GM19468 (cell line): ENCODE data around the gene ATP23.

ENCODE experiments used
- ATAC-seq: cut with Tn5 transposase; IDR thresholded peaks from one replicate; pipeline ENCODE4 v1.9.1; 2021; ENCODE audit warnings: mild to moderate bottlenecking, moderate library complexity, moderate number of reproducible peaks; ENCODE audit not compliant: unreplicated experiment; ENCODE audit errors: extremely low read depth

Gene ATP23

GRCh38 chr12:57907281-57907680 lies 34.1 kb upstream of the ATP23 start:
- ATAC-seq = no peak

DNA sequence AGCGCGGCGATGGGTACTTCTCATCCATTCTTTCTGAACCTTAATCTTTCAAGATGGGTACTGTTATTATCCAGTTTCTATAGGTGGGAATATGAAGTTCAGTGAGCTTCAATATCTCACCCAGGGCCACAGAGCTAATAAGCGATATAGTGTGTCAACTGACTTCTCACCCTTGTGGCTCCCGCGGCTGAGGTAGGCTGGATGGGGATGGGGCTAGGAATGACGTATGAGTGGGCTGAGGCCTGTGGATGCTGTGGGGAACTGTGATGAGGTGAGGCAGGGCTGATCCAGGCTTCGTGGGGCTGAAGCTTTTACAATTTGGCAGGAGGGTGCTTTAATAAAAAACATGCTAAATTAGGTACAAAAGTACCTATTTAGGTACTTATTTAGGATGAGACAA lies 32.9 kb upstream of the ATP23 start:
- no peak for ATAC-seq

- no peak for ATAC-seq
These were observed 32.3 kb upstream of the ATP23 start for GRCh38 chr12:57909056-57909455.

GRCh38 chr12:57909611-57910010 lies 31.8 kb upstream of the ATP23 start:
- ATAC-seq = no peak

DNA sequence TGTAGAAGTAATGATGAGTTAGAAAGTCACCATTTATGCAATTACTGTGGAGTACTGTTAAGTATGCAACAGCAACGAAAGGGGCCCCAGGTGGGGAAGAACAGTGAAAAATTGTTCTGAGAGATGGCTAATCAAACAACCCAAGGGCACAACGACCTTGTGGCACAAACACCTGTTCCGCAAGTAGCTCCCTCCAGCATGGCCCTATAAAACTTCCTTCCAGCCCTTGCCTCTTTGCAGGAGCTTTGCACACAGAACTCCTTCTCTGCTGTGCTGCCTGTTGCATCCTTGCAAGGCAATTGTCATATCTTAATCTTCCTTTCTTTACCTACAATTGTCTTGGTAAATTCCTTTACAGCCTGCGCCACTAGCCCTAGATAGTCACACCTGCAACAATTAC lies 23.2 kb upstream of the ATP23 start:
- ATAC-seq = no peak

GRCh38 chr12:57927086-57927485 lies 14.3 kb upstream of the ATP23 start:
- no peak for ATAC-seq

GRCh38 chr12:57929092-57929830 lies 12.1 kb upstream of the ATP23 start:
- ATAC-seq = no peak

GRCh38 chr12:57934819-57935218 lies 6.5 kb upstream of the ATP23 start:
- ATAC-seq = no peak

DNA sequence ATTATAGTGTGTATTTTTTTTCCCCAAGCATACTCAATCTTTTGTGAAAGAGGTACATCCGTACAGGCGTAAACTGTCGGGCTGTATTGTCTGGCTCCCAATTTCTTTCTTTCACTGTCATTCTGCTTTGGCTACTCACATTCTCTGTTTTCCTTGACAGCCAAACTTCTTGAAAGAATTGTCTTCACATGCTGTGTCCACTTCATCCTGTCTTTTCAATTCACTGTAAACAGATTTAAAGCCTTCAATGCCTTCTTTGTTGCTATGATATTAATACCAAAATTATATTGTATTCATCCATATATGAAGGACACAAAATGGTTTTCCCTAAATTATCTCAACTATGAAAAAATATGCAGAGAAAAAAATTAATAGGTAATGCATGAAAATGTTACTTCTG lies 6.0 kb upstream of the ATP23 start:
- no peak for ATAC-seq

GRCh38 chr12:57935839-57936512 lies 5.4 kb upstream of the ATP23 start:
- peak; percentile 100 for ATAC-seq

- no peak for ATAC-seq
These were observed 4.9 kb upstream of the ATP23 start for GRCh38 chr12:57936513-57936883.

DNA sequence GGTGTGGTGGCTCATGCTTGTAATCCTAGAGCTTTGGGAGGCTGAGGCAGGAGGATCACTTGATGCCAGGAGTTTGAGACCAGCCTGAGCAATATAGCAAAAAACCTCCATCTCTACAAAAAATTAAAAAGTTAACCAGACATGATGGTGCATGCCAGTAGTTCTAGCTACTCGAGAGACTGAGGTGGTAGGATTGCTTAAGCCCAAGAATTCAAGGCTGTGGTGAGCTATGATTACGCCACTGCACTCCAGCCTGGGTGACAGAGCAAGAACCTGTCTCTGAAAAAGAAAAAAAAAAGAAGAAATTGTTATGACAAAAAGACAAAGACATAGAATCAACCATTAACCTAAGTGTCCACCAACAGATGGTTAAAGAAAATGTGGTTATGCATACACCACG lies 2.1 kb upstream of the ATP23 start:
- ATAC-seq = no peak

- no peak for ATAC-seq
These were observed 1.1 kb upstream of the ATP23 start for GRCh38 chr12:57940052-57940914.

DNA sequence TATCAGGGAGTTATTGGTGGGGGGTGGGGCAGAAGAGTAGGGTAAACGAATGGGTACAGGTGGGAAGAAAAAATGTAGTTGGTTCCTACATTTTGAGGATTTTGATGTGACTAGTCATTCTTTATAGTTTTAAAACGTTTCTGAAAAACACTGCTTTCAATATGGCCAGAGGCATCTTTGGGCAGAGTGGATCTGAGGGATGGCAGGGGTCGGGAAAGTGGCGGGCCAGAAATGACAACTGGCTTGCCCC lies 527 bp upstream of the ATP23 start:
- ATAC-seq = no peak

GRCh38 chr12:57943438-57944080 lies 2.2 kb downstream of the ATP23 start:
- no peak for ATAC-seq

GRCh38 chr12:57944313-57945023 lies 3.1 kb downstream of the ATP23 start:
- no peak for ATAC-seq

DNA sequence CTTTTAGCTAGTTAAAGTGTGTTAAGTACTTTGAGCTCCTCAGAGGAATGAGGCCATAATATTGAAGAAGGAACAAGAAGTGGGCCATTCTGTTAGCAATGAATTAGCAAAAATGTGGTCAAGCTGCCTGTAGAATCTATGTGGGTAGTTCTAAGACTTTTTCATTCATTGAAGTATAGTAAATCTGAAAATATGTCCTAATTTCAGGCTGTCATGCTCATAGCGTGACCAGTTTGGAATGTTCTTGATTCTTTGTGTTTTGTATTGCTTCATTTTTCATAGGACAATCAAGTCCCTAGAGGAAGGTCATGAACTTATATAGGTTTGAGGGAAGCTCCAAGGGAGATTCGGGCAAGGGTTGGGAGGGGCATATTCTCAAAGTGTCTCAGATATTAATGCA lies 11.4 kb downstream of the ATP23 start:
- no peak for ATAC-seq

- ATAC-seq = no peak
These were observed 13.4 kb downstream of the ATP23 start for GRCh38 chr12:57954768-57955167.

DNA sequence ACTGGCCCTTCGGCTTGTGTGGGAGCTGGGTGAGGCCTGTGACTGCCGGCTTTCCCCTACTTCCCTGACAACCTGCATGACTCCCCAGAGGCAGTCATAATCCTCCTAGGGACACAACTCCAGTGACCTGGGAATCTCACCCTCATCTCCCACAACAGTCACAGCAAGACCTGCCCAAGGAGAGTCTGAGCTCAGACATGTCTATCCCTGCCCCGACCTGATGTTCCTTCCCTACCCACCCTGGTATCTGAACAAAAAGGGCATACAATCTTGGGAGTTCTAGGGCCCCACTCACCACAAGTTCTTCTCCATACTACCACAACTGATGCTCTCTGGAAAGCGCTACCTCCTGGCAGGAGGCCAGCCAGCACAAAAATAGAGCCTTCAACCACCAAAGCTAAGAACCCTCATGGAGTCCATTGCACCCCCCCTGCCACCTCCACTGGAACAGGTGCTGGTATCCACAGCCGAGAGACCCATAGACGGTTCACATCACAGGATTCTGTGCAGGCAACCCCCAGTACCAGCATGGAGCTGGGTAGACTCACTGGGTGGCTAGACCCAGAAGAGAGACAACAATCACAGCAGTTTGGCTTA lies 16.8 kb downstream of the ATP23 start:
- no peak for ATAC-seq

- ATAC-seq = no peak
These were observed 23.1 kb downstream of the ATP23 start for GRCh38 chr12:57964421-57964820.
